OCI-M2 (cell line): ENCODE measurements around the gene IYD.
"Not testable (repeated sequence)": the region's sequence is repeated elsewhere in the genome, so short reads cannot be mapped to it uniquely, and the experiment has no call there.

ENCODE experiments used
- DNase-seq: peaks from one replicate; lab custom pipeline; 2025; ENCODE audit not compliant: unreplicated experiment; lab: John Stamatoyannopoulos, UW

IYD gene

GRCh38 chr6:150427037-150427602 lies 58.3 kb downstream of the IYD start:
- DNase-seq = no peak

GRCh38 chr6:150427843-150428242 lies 59.0 kb downstream of the IYD start:
- DNase-seq = no peak

- DNase-seq = no peak
These were observed 62.0 kb downstream of the IYD start for GRCh38 chr6:150430815-150431214.

- DNase-seq = no peak
These were observed 66.5 kb downstream of the IYD start for GRCh38 chr6:150435360-150435759.

GRCh38 chr6:150435832-150436231 lies 67.0 kb downstream of the IYD start:
- DNase-seq = no peak

GRCh38 chr6:150439373-150439772 lies 70.6 kb downstream of the IYD start:
- no peak for DNase-seq

- no peak for DNase-seq
These were observed 74.8 kb downstream of the IYD start for GRCh38 chr6:150443621-150444020.

GRCh38 chr6:150444308-150444707 lies 75.5 kb downstream of the IYD start:
- DNase-seq = no peak

- no peak for DNase-seq
These were observed 76.7 kb downstream of the IYD start for GRCh38 chr6:150445486-150445885.

GRCh38 chr6:150448221-150448620 lies 79.4 kb downstream of the IYD start:
- DNase-seq = no peak

- DNase-seq = not testable (repeated sequence)
These were observed 80.2 kb downstream of the IYD start for GRCh38 chr6:150449055-150449454.

- DNase-seq = no peak
These were observed 82.1 kb downstream of the IYD start for GRCh38 chr6:150450918-150451317.

- DNase-seq = no peak
These were observed 83.1 kb downstream of the IYD start for GRCh38 chr6:150451807-150452427.

GRCh38 chr6:150452428-150453243 lies 83.8 kb downstream of the IYD start:
- DNase-seq = no peak

GRCh38 chr6:150453357-150453756 lies 84.5 kb downstream of the IYD start:
- DNase-seq = no peak
